Myocyte (in vitro differentiated cells): Measurements from ENCODE around the gene CHMP1B. TPM values are rescaled to one million over a fixed set of nuclear protein-coding genes. Genes with fewer than 3 reads are reported as not detected.
"Not testable (repeated sequence)": the region's sequence is repeated elsewhere in the genome, so short reads cannot be mapped to it uniquely, and the experiment has no call there.

Experiments used
- DNase-seq: peaks from one replicate; pipeline ENCODE4 v3.0.0-alpha.2; 2012; ENCODE audit warnings: low read depth
- total RNA-seq: library from RNA; depleted of rRNA; stranded (reverse); fragments of >200 nt; gene quantifications from 2 replicates; pipeline ENCODE4 v1.2.3, GENCODE V29; 2014

The CHMP1B gene
- total RNA-seq, 1 donor from 2014 or later, result 46.1 TPM

- no peak for DNase-seq
Observed at GRCh38 chr18:11839556-11839955, 11.7 kb upstream of the CHMP1B start.

GRCh38 chr18:11840493-11840892 is 10.7 kb upstream of the CHMP1B start:
- no peak for DNase-seq

- peak; percentile 82 for DNase-seq
Observed at GRCh38 chr18:11842562-11842961, 8.7 kb upstream of the CHMP1B start.

GRCh38 chr18:11844436-11844835 is 6.8 kb upstream of the CHMP1B start:
- no peak for DNase-seq

- no peak for DNase-seq
Observed at GRCh38 chr18:11845654-11846053, 5.6 kb upstream of the CHMP1B start.

- DNase-seq, result no peak
Observed at GRCh38 chr18:11847811-11848210, 3.4 kb upstream of the CHMP1B start.

GRCh38 chr18:11849279-11849678 is 1.9 kb upstream of the CHMP1B start:
- DNase-seq, result no peak

GRCh38 chr18:11849841-11850634 is 1.2 kb upstream of the CHMP1B start:
- DNase-seq, result peak; percentile 84

GRCh38 chr18:11850821-11851145 is 430 bp upstream of the CHMP1B start:
- DNase-seq, result peak; percentile 78

- peak; percentile 38 for DNase-seq
Observed at GRCh38 chr18:11851806-11852337, 659 bp downstream of the CHMP1B start.

- not testable (repeated sequence) for DNase-seq
Observed at GRCh38 chr18:11854554-11854953, 3.3 kb downstream of the CHMP1B start.

GRCh38 chr18:11857177-11857887 is 6.1 kb downstream of the CHMP1B start:
- peak; percentile 94 for DNase-seq

GRCh38 chr18:11859282-11859830 is 8.1 kb downstream of the CHMP1B start:
- no peak for DNase-seq

GRCh38 chr18:11859903-11860407 is 8.7 kb downstream of the CHMP1B start:
- DNase-seq, result peak; percentile 83

- no peak for DNase-seq
Observed at GRCh38 chr18:11860594-11861450, 9.6 kb downstream of the CHMP1B start.

GRCh38 chr18:11861583-11862288 is 10.5 kb downstream of the CHMP1B start:
- DNase-seq, result no peak

GRCh38 chr18:11862468-11863137 is 11.4 kb downstream of the CHMP1B start:
- no peak for DNase-seq

GRCh38 chr18:11864471-11864870 is 13.3 kb downstream of the CHMP1B start:
- DNase-seq, result no peak

GRCh38 chr18:11865071-11865470 is 13.9 kb downstream of the CHMP1B start:
- no peak for DNase-seq

- DNase-seq, result no peak
Observed at GRCh38 chr18:11866329-11866728, 15.1 kb downstream of the CHMP1B start.
